Memory B cell (primary cell): ENCODE data around the gene GSDME.

ENCODE experiments used
- ATAC-seq: fragments of 150-1000 bp; cut with Tn5 transposase; 2 replicates; pipeline ENCODE4 v1.10.0; 2021; ENCODE audit warnings: low read depth, mild to moderate bottlenecking, moderate library complexity
- DNase-seq, 2 donors: peaks; one replicate each; pipeline ENCODE4 v3.0.0; 2022; ENCODE audit warnings: low spot score in 2 of 2
- H3K27ac Mint-ChIP-seq: one replicate; pipeline ENCODE4 v1.8.0; 2022; ENCODE audit warnings: mild to moderate bottlenecking, moderate library complexity, mixed read lengths
- H3K27me3 Mint-ChIP-seq: one replicate; pipeline ENCODE4 v1.8.0; 2022; ENCODE audit warnings: mixed read lengths
- H3K36me3 Mint-ChIP-seq: one replicate; pipeline ENCODE4 v1.8.0; 2022; ENCODE audit warnings: mild to moderate bottlenecking, mixed read lengths
- H3K4me1 Mint-ChIP-seq: one replicate; pipeline ENCODE4 v1.8.0; 2022; ENCODE audit warnings: mixed read lengths
- H3K4me3 Mint-ChIP-seq: one replicate; pipeline ENCODE4 v1.8.0; 2022; ENCODE audit warnings: mild to moderate bottlenecking, moderate library complexity, mixed read lengths
- H3K9me3 Mint-ChIP-seq: one replicate; pipeline ENCODE4 v1.8.0; 2022; ENCODE audit warnings: mixed read lengths

The GSDME gene

DNA sequence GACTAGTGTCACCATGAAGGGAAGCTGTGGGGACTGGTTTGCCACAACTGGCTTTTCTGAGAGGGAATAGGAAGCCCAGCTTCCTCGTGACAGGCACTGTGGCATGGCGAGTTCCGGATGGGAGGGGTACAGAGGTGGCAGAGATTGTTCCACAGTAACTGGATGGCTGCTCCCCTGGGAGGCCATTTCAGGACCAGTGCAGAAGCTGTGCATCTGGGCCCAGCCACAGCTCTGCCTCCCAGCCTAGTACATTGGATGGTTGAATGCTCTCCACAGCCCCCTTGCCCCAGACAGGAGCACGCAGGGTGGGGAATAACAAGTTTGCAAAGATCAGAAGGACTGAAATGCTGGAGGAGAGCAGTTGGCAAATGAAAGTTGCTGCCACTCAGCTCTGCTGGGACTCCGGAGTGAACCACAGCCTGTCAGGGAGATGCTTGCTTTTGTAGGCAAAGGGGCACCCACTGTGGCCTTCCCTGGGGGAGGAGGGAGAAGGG lies 51.8 kb downstream of the GSDME start:
- DNase-seq (no peak), ATAC-seq (peak; percentile 15)
- Mint-ChIP-seq H3K9me3 (no peaks in the 10 kb centered on the region), H3K36me3 (no peaks in the 10 kb centered on the region), H3K27me3 (no peaks in the 10 kb centered on the region), H3K27ac (no peak overlapping the region), H3K4me3 (no peak overlapping the region), H3K4me1 (peaks cover 12% of the 10 kb centered on the region)

DNA sequence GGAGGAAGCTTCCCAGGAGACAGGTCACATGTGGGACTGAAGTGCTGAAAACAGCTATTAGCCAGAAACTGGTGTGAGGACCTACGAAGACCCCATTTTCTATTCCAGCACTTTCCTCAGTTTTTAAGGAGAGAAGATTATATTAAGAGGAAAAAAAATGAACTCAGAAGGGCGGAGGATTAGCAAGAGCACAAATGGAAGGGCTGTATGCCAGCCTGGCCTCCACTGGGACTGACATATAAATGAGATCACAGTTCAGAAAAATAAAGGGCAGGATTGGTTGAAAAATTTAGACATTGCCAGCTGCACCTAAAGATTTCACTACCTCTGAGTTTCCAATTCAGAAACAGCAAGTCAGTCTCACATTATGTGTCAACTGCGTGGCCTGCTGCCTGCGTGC lies 53.0 kb downstream of the GSDME start:
- Mint-ChIP-seq H3K4me1 (peaks cover 12% of the 10 kb centered on the region), H3K27ac (no peak overlapping the region), H3K27me3 (no peaks in the 10 kb centered on the region), H3K4me3 (no peak overlapping the region), H3K9me3 (no peaks in the 10 kb centered on the region), H3K36me3 (peaks cover 3% of the 10 kb centered on the region)
- DNase-seq (no peak), ATAC-seq (no peak)

DNA sequence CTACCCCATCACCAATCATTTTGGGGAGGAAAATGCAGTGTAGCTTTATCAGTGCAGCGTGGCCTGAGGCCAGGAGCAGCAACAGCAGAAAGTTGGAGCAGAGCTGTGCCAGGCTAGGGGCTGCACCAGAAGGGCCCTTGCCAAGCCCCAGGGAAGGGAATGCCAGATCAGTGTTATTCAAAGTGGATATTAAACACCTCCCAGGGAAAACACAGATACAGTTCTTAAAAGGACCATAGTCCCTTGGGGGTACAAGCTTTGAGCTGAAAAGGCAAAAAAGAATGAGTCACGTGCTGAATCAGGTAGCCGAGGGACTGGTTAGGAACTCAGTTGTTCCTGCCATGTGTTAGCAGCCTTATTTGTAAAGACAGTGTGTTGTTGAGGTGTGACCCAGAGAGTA lies 54.0 kb downstream of the GSDME start:
- H3K4me3 Mint-ChIP-seq: no peak overlapping the region
- no peak for ATAC-seq
- no peak overlapping the region for H3K27ac Mint-ChIP-seq
- no peaks in the 10 kb centered on the region for H3K9me3 Mint-ChIP-seq
- H3K36me3 Mint-ChIP-seq: peaks cover 3% of the 10 kb centered on the region
- DNase-seq: no peak
- no peaks in the 10 kb centered on the region for H3K27me3 Mint-ChIP-seq
- peaks cover 12% of the 10 kb centered on the region for H3K4me1 Mint-ChIP-seq

DNA sequence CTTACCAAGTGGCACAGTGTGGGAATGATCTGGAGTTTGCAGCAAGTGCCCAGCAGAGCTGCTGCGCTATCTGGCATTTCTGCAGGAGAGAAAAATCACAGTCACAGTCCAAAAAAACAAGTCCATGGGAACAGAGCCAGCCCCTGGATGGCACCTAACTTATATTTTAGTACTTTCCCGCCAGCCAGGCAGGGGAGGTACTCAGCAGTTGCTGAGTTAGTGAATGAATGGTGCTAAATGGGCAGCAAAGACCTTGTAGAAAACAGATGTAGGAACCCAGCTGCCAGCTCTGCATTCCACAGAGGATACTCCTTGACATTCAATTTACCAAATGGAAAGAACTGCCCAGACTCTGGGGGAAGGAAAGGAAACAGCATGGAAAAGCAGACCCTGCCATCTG lies 54.5 kb downstream of the GSDME start:
- ATAC-seq: no peak
- peaks cover 12% of the 10 kb centered on the region for H3K4me1 Mint-ChIP-seq
- no peak overlapping the region for H3K27ac Mint-ChIP-seq
- no peak for DNase-seq
- H3K9me3 Mint-ChIP-seq: no peaks in the 10 kb centered on the region
- no peaks in the 10 kb centered on the region for H3K27me3 Mint-ChIP-seq
- H3K36me3 Mint-ChIP-seq: peaks cover 3% of the 10 kb centered on the region
- no peak overlapping the region for H3K4me3 Mint-ChIP-seq

DNA sequence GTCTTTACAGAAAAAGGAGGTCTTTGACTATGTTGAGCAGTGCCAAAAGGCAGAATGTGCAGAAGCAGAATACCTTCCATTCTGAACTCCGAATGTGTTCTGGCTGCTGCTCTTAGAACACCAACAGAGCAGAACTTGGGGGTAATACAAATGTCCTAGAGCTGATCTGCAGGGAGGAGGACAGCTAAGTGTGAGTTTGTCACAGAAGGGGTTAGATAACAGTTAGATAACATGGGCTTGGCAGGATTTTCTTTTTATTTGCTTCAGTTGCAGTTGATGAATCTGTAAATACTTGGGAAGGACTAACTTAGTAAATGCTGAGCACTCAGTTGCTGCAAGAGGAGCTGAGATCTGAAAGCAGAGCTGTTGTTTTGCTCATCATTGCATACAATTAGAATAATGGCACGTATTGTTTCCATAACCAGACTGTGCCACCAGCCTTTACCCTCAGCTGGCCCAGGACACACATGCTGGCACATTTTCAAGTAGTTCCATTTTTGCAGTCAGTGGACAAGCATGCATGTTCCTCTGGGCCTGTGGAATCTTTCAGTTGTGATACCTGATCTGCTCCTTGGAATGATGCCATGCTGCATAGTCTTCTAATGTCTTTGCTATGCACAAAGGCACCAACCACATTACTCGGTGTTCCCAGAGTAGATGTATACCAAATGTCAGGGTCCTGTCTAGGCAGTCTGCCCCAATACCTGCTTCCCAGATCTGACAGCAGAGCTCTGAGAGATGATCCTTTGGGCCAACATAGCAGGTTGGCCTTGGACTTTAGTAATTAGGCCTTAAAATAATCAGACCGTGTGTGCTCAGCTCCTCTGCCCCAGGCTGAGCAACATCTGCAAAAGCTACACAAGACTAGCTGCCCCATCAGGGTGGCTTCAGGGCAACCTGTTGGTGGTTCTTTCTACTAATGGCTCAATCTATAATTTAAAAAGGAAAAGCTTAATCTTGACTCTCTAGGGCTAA lies 55.7 kb downstream of the GSDME start:
- no peak overlapping the region for H3K27ac Mint-ChIP-seq
- H3K9me3 Mint-ChIP-seq: no peaks in the 10 kb centered on the region
- peaks cover 9% of the 10 kb centered on the region for H3K4me1 Mint-ChIP-seq
- no peak for ATAC-seq
- H3K36me3 Mint-ChIP-seq: peaks cover 5% of the 10 kb centered on the region
- DNase-seq: no peak
- no peaks in the 10 kb centered on the region for H3K27me3 Mint-ChIP-seq
- no peak overlapping the region for H3K4me3 Mint-ChIP-seq

DNA sequence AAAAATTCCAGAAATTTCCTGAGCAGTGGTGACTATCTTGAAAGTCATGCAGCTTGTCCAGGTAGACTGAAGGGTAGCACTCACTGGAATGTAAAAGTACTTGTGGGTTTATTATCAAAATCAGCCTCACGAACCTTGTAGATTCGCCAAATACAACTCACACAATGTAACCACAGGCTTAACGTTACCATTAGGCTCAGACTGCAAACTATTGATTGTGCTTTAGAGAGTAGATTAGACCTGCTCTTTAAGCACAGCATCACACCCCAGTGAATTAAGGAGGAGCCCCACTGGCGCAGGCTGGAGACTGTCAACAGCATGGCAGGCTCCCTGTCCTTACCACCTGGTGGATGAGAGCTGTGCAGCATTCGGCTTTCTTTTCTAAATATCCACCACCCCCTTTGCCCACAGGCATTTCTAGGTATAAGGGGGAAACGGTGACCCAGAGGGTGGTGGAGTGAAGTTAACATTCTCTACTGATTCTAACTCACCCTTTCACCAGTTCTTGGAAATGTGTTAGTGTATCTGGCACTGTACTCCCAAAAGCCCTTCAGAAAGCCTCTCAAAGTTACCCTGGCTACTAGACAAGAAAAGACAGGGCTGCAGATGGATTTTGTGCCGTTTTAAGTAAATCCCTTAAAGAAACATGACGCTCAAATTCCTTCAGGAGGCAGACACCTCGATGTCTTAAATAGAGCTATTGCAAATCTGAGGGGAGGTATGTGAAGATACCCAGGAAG lies 56.6 kb downstream of the GSDME start:
- H3K4me1 Mint-ChIP-seq: peaks cover 9% of the 10 kb centered on the region
- ATAC-seq: no peak
- H3K4me3 Mint-ChIP-seq: no peak overlapping the region
- peaks cover 7% of the 10 kb centered on the region for H3K36me3 Mint-ChIP-seq
- no peak overlapping the region for H3K27ac Mint-ChIP-seq
- no peak for DNase-seq
- H3K9me3 Mint-ChIP-seq: no peaks in the 10 kb centered on the region
- no peaks in the 10 kb centered on the region for H3K27me3 Mint-ChIP-seq

DNA sequence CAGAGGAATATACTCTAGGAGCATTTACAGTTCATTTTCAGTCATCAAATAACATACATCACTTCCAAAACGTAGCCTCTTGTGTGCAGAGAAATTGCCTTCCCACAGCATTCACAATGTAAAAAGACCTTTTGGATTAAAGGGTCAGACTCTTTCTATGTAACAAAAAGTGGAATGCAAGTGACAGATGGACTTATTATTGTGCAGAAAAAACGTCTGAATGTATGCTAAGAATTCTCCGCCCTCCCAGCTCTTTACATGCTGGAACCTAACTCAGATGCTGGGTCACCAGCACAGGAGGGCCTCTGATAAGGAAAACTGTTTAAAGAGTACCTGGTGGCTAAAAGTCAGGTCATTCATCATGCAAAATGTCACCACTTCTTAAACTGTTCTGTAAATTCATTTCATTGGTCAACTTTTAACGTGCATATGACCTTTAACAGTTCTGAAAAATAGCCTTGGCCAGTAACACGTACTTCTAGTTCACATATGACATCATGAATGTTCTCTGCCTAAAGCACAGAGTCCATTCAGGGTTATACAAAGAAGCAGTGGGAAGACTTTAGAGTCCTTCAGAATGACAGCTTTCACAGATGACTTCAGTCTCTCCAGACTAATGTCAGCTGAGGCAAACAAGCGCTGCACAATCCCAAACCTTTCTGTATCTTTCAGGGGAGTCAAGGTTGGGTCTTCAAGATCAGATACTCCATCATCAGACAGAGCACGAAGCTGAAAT lies 58.6 kb downstream of the GSDME start:
- Mint-ChIP-seq H3K27me3 (no peaks in the 10 kb centered on the region), H3K4me1 (no peaks in the 10 kb centered on the region), H3K9me3 (peaks cover 3% of the 10 kb centered on the region), H3K27ac (no peak overlapping the region), H3K36me3 (peaks cover 13% of the 10 kb centered on the region), H3K4me3 (no peak overlapping the region)
- no peak for ATAC-seq
- DNase-seq: no peak

DNA sequence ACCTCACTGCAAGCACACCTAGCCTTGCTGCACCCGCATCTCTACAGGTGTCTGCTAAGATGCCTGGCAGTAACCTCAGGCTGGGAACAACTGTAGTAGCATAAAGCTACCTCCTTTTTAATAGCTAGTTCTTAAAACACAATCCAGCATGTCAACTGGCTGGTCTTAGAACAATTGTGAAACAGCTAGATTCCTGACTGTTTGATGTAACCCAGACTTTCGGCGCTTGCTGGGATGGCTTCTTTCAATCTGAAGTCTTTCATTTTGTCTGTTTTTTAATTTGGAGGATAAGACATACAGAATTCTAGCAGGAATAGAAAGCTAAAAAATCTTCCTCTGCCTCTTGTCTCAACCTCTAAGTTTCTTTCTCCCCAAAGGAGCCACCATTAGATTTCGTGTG lies 59.8 kb downstream of the GSDME start:
- H3K9me3 Mint-ChIP-seq: peaks cover 3% of the 10 kb centered on the region
- peaks cover 17% of the 10 kb centered on the region for H3K36me3 Mint-ChIP-seq
- no peak overlapping the region for H3K27ac Mint-ChIP-seq
- ATAC-seq (no peak), DNase-seq (no peak)
- H3K27me3 Mint-ChIP-seq: no peaks in the 10 kb centered on the region
- H3K4me1 Mint-ChIP-seq: no peaks in the 10 kb centered on the region
- H3K4me3 Mint-ChIP-seq: no peak overlapping the region

DNA sequence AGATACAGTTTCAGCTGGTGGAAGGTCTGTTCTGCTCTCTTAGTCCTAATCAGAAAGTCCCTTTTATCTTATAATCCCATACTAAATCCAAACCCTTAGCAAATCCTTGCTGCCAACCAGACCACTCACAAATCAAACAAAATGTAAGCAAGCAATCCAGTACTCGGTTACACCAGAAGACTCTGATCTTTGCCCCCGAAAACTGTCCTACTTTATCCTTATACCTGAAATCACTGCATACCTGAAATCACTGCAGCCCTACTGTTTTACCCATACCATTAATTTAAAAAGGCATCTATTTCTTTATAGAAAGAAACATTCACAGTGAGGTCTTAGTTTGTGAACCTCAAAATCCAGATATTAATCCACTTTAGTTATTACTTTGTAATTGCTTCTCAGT lies 64.7 kb downstream of the GSDME start:
- ATAC-seq (no peak), DNase-seq (no peak)
- Mint-ChIP-seq H3K27ac (no peak overlapping the region), H3K4me1 (no peaks in the 10 kb centered on the region), H3K9me3 (peaks cover 3% of the 10 kb centered on the region), H3K27me3 (no peaks in the 10 kb centered on the region), H3K36me3 (peaks cover 19% of the 10 kb centered on the region), H3K4me3 (no peak overlapping the region)

DNA sequence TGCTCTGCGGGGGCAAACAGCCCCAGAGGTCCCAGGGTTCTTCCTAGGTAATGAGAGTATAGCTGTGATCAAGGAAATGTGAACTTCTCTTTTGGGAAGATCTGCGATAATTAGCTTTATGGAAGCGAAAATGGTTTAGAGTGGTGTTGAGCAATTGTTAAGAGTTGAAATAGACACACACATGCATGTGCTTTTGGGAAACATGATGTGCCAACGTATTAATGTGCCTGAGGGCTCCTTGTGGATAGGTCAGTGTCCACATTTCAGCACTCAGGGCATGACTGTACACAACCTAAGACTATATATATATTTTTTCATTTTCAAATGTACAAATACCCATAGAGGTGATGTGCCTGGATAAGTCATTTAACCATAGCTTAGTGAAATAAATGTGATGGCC lies 67.0 kb downstream of the GSDME start:
- Mint-ChIP-seq H3K36me3 (peaks cover 26% of the 10 kb centered on the region), H3K4me3 (no peak overlapping the region)

DNA sequence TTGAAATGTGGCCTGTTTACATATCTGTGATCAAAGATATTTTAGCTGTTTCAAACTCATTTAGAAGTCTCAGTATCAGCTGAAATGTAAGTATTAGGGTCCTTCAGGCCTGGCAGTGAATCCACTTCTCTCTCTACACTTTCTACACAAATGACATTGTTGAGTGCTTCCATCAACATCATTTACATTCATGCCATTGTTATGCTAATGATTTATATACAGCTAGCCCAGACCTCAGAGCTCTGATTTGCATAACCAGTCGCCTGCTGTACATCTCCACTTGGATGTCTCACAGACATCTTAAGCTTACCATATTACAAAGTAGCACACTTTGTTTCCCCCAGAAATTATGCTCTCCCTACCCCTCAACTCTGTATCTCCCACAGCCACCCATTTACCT lies 71.6 kb downstream of the GSDME start:
- no peak for DNase-seq
- ATAC-seq: no peak
- Mint-ChIP-seq H3K9me3 (no peaks in the 10 kb centered on the region), H3K4me1 (no peaks in the 10 kb centered on the region), H3K27ac (no peak overlapping the region), H3K27me3 (no peaks in the 10 kb centered on the region), H3K4me3 (no peak overlapping the region), H3K36me3 (peaks cover 36% of the 10 kb centered on the region)

More for the DNA sequence above, 67.0 kb downstream of the GSDME start:
- H3K27ac Mint-ChIP-seq: no peak overlapping the region
- H3K4me1 Mint-ChIP-seq: no peaks in the 10 kb centered on the region
- no peaks in the 10 kb centered on the region for H3K27me3 Mint-ChIP-seq
- no peak for DNase-seq
- H3K9me3 Mint-ChIP-seq: peaks cover 3% of the 10 kb centered on the region
- no peak for ATAC-seq

DNA sequence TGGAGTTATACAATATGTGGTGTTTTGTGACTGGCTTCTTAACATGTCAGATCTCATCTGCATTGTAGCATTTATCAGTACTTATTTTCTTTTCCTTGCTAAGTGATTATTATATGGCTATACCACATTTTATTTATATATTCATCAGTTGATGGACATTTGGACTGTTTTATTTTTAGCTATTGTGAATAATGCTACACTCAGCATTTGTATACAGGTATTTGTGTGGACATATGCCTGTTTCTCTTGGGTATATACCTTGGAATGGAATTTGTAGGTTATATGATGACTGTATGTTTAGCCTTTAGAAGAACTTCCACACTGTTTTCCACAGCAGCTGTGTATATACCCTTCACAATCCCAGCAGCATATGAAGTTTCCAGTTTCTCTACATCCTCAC lies 86.5 kb downstream of the GSDME start:
- no peak overlapping the region for H3K27ac Mint-ChIP-seq
- DNase-seq: no peak
- no peak for ATAC-seq
- no peaks in the 10 kb centered on the region for H3K9me3 Mint-ChIP-seq
- H3K4me1 Mint-ChIP-seq: peaks cover 2% of the 10 kb centered on the region
- no peaks in the 10 kb centered on the region for H3K27me3 Mint-ChIP-seq
- H3K4me3 Mint-ChIP-seq: no peak overlapping the region
- H3K36me3 Mint-ChIP-seq: peaks cover 14% of the 10 kb centered on the region

DNA sequence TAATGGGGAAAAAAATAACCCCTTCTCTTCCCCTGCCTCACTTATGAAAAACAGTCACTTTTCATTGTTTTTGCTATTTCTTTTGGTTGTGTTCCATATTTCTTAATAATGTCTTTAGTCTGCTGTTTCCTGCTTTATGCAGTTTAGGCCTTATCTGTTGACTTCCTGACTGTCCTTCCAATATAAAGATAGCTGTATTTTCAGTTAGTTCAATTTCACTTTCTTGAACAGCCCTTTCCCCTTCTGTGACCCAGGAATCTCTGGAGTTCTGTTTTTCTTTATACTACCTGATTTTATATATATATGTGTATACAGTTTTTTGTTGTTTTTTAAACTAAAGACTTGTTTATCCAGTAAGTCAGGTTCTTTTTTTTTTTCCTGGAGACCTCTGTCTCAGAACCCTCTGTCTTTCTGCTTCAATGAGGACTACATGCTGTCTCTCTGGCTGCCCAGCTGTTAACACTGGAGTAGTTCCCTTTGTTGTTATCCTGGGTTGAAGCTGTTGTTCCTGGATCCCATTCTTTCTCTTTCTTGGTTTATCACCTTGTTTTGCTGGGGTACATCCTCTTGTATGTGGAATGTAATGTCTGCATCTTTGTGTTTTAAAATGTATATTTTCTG lies 87.2 kb downstream of the GSDME start:
- peaks cover 14% of the 10 kb centered on the region for H3K36me3 Mint-ChIP-seq
- H3K27ac Mint-ChIP-seq: no peak overlapping the region
- no peak for ATAC-seq
- H3K4me1 Mint-ChIP-seq: peaks cover 2% of the 10 kb centered on the region
- no peaks in the 10 kb centered on the region for H3K27me3 Mint-ChIP-seq
- H3K9me3 Mint-ChIP-seq: no peaks in the 10 kb centered on the region
- no peak for DNase-seq
- H3K4me3 Mint-ChIP-seq: no peak overlapping the region
